Psoas muscle (tissue), 8 donors: Measurements from ENCODE around the gene B4GALT6. TPM values are rescaled to one million over a fixed set of nuclear protein-coding genes. Genes with fewer than 3 reads are reported as not detected.

Experiments
- ATAC-seq, 4 donors: fragments of 200-7000 bp; cut with Tn5 transposase; one replicate each; pipeline ENCODE4 v1.9.1; 2020; ENCODE audit warnings: moderate library complexity in 3 of 4, mild to moderate bottlenecking in 2 of 4
- DNase-seq, 2 donors: peaks; one replicate each; pipeline ENCODE4 v3.0.0-alpha.2; 2020
- H3K27ac ChIP-seq: fragments of 200-600 bp; one replicate; pipeline ENCODE4 v1.8.0; 2022
- H3K27me3 ChIP-seq, 3 donors: fragments of 200-600 bp in 1 of 3; one replicate each; pipeline versions ENCODE4 v1.6.1 to v1.8.0; 2013 to 2022; ENCODE audit warnings: low read length in 2 of 3, mild to moderate bottlenecking in 2 of 3, moderate library complexity in 1 of 3; ENCODE audit not compliant: insufficient read depth in 3 of 3
- H3K36me3 ChIP-seq, 2 donors: fragments of 200-600 bp in 1 of 2; one replicate each; pipeline versions ENCODE4 v1.6.1 to v1.8.0; 2013 to 2022; ENCODE audit warnings: low read depth in 1 of 2, mild to moderate bottlenecking in 1 of 2, moderate library complexity in 1 of 2; ENCODE audit not compliant: insufficient read depth in 1 of 2
- H3K4me1 ChIP-seq: fragments of 200-600 bp; one replicate; pipeline ENCODE4 v1.8.0; 2022
- H3K4me3 ChIP-seq: fragments of 200-600 bp; one replicate; pipeline ENCODE4 v1.8.0; 2022; ENCODE audit warnings: mild to moderate bottlenecking
- H3K9me3 ChIP-seq: fragments of 200-600 bp; one replicate; pipeline ENCODE4 v1.8.0; 2022
- WGBS, 3 donors: extraction: QIAGEN DNeasy Blood & Tissue Kit; methylation state at CpG; one replicate each; pipeline versions ENCODE4 v1.1.6 to v1.1.7; 2013; 5-methylcytosine and 5-hydroxymethylcytosine counted together
- intact Hi-C, 2 donors: fragments of 100-400 bp; cut with DNase I; formaldehyde crosslinking; loops; one replicate each; pipeline versions ENCODE4 v1.11.0 to v1.14.2; 2022
- polyA plus RNA-seq, 3 donors: library from polyadenylated mRNA; stranded (reverse); fragments of 200-250 nt; gene quantifications; one replicate each; pipeline ENCODE4 v1.2.3, GENCODE V29; 2013
- total RNA-seq, 4 donors: library from RNA; stranded (reverse); fragmentation: NEBNext Ultra II Directional in 2 of 4; extraction: Animal tissue kit (Norgen Biotek cat#: 25700) in 2 of 4; gene quantifications; one replicate each; pipeline versions ENCODE4 v1.2.1 to v1.2.4, GENCODE V29; 2021 to 2023
- TF ChIP-seq, protein P1 (sequence below): fragments of 200-600 bp; IDR thresholded peaks from one replicate; pipeline ENCODE4 v1.8.0; 2022; ENCODE audit warnings: antibody characterized with exemption
- donor health status: healthy with polysubstance abuse.
- donor health status: DM: no; HTN: no; CAD: no; lungs with moderate emphysema.
- donor health status: Bipolar disorder and iron deficiency.
- donor health status: healthy.
- donor health status: DM: yes; HTN: yes; CAD: no.
- donor health status: DM: no; HTN: no; CAD: no.
- donor health status: DM: no; HTN: no; CAD: no.
- donor health status: DM: yes; HTN: yes; CAD: no.

Gene B4GALT6
- total and polyA plus RNA-seq, 7 donors = 0.98 to 13.3 (median 6.7) TPM

DNA sequence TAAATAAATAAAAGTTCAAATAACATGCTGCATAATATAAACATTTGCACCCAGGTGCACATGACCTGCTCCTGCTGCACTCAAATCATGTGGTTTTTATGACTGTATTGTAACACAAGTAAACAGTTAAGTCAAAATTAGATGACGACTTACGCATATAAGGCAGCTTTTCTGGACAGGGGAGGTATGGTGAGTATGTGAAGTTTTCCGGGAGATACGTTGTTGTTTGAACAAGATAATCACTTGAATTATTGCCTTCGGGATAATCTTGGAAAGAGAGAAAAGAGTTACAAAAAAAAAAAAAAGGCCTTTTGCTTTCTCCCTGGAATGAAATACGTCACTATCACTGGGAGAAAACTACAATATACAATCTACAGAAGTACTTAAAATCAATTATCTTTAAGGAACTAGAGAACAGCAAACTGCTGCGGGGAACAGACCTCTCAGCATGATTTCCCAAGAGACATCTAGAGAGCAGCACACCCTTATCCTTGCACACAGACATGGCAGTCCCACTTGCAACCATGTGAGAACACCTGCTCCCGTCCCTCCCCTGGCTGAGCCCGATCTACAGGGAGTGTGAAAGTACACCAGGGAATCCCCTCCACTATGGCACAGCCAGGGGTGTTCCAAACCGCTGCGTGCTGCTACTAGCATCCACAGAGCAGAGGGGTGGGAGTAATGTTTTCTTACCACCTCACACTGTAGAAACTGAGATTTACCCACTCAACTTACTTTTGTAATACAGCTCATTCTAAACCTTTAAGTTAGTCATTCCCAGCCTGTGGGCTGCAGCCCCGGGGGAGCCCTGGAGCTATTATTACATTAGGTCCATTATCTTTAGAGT lies 26.3 kb downstream of the B4GALT6 start:
- TF ChIP-seq, protein P1, sequence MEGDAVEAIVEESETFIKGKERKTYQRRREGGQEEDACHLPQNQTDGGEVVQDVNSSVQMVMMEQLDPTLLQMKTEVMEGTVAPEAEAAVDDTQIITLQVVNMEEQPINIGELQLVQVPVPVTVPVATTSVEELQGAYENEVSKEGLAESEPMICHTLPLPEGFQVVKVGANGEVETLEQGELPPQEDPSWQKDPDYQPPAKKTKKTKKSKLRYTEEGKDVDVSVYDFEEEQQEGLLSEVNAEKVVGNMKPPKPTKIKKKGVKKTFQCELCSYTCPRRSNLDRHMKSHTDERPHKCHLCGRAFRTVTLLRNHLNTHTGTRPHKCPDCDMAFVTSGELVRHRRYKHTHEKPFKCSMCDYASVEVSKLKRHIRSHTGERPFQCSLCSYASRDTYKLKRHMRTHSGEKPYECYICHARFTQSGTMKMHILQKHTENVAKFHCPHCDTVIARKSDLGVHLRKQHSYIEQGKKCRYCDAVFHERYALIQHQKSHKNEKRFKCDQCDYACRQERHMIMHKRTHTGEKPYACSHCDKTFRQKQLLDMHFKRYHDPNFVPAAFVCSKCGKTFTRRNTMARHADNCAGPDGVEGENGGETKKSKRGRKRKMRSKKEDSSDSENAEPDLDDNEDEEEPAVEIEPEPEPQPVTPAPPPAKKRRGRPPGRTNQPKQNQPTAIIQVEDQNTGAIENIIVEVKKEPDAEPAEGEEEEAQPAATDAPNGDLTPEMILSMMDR = no peak
- H3K27me3 ChIP-seq = no peaks in the 10 kb centered on the region
- H3K9me3 ChIP-seq = no peaks in the 10 kb centered on the region
- ATAC-seq (peak; percentile 79 to 94 (median 92)), DNase-seq (no peak)
- H3K4me1 ChIP-seq = peaks cover 17% of the 10 kb centered on the region
- intact Hi-C loops = no loop called here
- peak overlapping the region; percentile 46 for H3K4me3 ChIP-seq
- peak overlapping the region; percentile 74 for H3K27ac ChIP-seq
- WGBS, 3 donors = 54 to 65% (median 59%) methylated on average over 12 of the region's 12 CpGs
- H3K36me3 ChIP-seq = no peaks in the 10 kb centered on the region

DNA sequence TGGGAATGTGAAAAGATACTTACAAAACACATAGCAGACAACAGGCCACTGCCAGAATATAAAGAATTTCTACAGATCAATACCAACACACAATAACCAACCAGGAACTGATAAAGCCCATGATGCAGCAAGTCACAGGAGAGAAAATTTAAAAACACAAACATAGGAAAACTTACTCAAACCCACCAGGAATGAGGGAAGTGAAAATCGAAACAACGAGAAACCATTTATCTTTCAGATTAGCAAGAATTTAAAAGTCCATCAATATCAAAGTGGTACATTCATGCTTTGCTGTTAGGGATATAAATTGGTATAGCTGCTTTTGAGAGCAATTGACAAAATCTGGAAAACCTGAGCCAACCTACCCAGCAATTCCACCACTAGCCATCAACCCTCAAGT lies 27.6 kb downstream of the B4GALT6 start:
- peaks cover 17% of the 10 kb centered on the region for H3K4me1 ChIP-seq
- no peaks in the 10 kb centered on the region for H3K27me3 ChIP-seq
- H3K4me3 ChIP-seq = no peak overlapping the region
- H3K9me3 ChIP-seq = no peaks in the 10 kb centered on the region
- H3K27ac ChIP-seq = no peak overlapping the region
- DNase-seq (no peak), ATAC-seq (no peak)
- 98 to 99% (median 99%) methylated on average over 2 of the region's 2 CpGs for WGBS, 3 donors
- TF ChIP-seq, protein P1 = no peak
- intact Hi-C loops = no loop called here
- no peaks in the 10 kb centered on the region for H3K36me3 ChIP-seq

DNA sequence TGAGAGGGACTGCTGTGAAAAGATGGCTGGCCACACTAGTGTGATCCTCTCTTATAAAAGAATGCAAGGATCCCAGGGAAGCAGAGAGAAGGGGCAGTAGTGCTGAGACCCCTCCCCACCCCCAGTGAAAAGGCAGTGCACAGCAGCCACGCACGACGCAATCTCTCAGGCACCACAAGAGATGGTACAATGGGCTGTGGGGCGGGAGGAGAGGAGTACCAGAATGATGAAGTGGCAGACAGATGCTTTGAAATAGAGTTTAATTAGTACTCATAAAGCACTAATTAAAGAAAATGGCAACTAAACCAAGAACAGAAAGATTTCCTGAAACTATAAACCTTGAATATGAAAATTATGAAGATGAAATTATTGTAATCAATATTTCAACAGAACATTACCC lies 29.0 kb downstream of the B4GALT6 start:
- 80 to 98% (median 94%) methylated on average over 4 of the region's 4 CpGs for WGBS, 3 donors
- no peak for ATAC-seq
- H3K36me3 ChIP-seq = no peaks in the 10 kb centered on the region

DNA sequence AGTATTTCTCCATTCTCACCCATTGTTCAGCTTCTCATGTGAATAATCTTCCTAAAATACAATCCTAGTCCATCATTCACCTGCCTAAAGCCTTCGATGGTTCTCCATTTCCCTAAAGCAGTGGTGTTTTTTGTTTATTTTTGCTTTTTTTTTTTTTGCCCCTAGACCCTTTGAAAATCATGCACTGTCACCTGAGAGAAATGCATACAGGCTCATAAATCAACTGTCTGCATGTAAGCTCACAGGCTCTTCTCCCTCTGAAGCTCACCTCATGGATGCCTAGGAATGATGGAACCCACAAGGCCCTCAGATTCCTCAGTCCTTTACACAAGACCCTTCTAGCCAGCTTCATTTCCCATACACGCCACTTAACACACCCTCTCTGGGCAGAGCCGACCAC lies 31.5 kb downstream of the B4GALT6 start:
- TF ChIP-seq, protein P1 = no peak
- Histone ChIP-seq H3K27me3 (no peaks in the 10 kb centered on the region), H3K27ac (no peak overlapping the region), H3K36me3 (no peaks in the 10 kb centered on the region), H3K9me3 (no peaks in the 10 kb centered on the region), H3K4me1 (peaks cover 6% of the 10 kb centered on the region), H3K4me3 (no peak overlapping the region)
- ATAC-seq = no peak
- no peak for DNase-seq
- intact Hi-C loops = no loop called here
- 94 to 99% (median 98%) methylated on average over 3 of the region's 3 CpGs for WGBS, 3 donors

More for the DNA sequence above, 29.0 kb downstream of the B4GALT6 start:
- no peak for DNase-seq
- Histone ChIP-seq H3K27me3 (no peaks in the 10 kb centered on the region), H3K4me3 (no peak overlapping the region), H3K4me1 (peaks cover 17% of the 10 kb centered on the region), H3K27ac (no peak overlapping the region), H3K9me3 (no peaks in the 10 kb centered on the region)
- intact Hi-C loops = no loop called here
- TF ChIP-seq, protein P1 = no peak
